HG03039 (cell line): ENCODE measurements around the gene TMC3.
"Not testable (repeated sequence)": the region's sequence is repeated elsewhere in the genome, so short reads cannot be mapped to it uniquely, and the experiment has no call there.

Experiments
- ATAC-seq: cut with Tn5 transposase; IDR thresholded peaks from one replicate; pipeline ENCODE4 v1.9.1; 2021; ENCODE audit warnings: mild to moderate bottlenecking, moderate library complexity; ENCODE audit not compliant: unreplicated experiment

TMC3 gene

DNA sequence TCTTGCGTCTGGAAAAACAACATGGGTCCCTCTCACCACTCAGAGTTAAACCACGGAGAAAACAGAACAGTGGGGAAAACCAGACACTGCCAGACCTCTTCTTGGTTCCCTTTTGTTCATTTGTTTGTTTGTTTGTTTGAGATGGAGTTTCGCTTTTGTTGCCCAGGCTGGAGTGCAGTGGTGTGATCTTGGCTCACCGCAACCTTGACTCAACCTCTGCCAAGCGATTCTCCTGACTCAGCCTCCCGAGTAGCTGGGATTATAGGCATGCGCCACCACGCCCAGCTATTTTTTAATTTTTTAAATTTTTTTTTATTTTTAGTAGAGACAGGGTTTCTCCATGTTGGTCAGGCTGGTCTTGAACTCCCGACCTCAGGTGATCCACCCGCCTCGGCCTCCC, 25.3 kb downstream of the TMC3 start:
- not testable (repeated sequence) for ATAC-seq

DNA sequence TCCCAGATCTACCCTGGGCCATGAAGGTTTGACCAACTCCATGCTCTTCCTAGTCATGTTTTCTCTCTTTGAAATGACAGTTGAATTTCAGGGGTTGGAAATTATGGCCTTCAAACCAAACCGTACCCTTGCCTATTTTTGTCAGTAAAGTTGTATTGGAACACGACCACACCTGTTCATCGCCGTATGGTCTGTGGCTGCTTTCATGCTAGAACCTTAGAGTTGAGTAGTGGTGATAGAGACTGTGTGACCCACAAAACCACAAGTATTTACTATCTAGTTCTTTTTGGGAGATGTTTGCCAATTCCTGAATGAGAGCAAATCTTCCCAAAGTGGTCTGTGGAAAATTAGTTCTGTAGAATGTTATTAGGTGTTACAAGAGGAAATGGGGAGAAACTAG, 26.1 kb downstream of the TMC3 start:
- no peak for ATAC-seq

DNA sequence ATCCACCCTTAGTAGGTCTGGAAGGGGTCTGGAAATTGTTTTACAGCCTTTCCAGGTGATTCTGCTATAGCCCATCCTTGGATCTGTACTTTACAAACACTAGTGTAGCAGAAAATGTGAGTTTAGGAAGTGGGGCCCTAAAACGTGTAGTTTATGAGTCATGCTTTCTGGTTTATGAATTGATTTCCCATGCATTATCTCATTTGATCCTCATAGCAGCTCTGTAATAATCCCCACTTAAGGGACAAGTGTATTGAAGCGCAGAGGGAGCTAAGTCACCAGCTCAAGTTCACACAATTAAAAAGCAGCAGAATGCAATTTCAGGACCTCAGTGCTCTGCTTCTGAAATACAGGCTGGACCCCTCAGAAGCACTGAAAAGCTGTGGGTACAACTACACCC, 27.4 kb downstream of the TMC3 start:
- ATAC-seq: no peak

DNA sequence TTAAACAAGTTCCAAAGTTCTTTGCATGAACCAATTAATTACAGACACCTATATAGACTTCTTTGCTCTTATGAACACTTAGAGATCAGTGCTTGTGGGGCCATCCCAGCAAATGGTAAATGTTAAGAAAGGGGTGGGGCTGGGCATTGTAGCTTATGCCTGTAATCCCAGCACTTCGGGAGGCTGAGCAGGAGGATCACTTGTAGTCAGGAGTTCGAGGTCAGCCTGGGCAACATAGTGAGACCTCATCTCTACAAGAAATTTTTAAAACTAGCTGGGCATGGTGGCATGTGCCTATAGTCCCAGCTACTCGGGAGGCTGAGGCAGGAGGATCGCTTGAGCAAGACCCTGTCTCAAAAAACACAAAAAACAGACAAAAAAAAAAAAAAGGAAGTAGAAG, 30.6 kb downstream of the TMC3 start:
- no peak for ATAC-seq

DNA sequence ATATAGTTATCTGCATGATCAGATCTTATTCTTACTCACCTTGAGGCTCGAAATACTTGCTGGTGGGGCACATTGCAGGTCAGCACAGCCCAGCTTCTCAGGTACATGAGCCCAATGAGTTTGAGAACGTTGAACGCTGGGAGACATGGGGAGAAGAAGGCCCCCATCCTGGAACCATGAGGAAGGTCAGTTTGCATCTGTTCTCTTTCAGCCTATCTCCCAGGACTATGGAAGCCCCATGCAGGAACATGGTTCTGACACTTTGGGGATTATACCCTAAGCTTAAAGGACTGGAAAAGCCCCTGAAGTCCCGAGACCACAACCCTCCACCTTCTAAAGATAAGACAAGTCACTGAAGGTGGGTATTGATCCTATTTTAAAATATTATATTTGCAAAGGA, 32.7 kb downstream of the TMC3 start:
- no peak for ATAC-seq

DNA sequence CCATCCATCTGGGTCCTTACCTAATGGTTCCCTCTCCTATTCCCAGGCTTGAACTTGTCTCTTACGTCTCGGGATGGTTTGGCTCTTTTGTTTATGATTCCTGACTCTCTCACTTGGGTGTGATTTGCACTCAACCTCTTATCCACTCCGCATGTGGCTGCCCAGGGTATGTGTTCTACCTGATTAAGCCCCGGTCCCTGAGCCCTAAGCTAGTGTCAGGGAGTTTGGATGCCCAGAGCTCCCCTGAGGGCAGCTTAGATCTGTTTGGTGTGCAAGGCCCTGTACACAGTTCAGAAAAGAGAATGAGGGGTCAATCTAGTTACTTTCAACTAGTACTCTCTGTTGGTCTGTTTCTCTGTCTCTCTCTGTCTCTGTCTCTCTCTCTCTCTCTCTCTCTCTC, 34.2 kb downstream of the TMC3 start:
- ATAC-seq: no peak

DNA sequence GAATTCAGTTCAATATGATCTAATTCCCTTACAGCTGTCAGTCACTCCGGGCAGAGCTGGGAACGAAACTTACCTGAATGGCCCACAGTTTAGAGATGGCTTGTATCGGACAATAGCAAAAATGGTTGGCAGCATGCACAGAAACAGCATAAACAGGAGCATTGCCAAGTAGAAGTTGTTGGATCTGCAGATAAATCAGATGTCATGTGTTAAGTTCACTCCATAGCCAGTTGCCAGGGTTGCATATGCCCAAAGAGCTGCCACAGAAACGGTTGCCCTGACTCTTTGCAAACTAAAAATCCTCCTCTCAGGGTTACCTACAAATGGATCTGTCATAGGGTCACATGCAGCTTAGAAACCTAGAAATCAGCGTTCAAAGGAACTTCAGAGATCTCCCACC, 34.7 kb downstream of the TMC3 start:
- no peak for ATAC-seq

DNA sequence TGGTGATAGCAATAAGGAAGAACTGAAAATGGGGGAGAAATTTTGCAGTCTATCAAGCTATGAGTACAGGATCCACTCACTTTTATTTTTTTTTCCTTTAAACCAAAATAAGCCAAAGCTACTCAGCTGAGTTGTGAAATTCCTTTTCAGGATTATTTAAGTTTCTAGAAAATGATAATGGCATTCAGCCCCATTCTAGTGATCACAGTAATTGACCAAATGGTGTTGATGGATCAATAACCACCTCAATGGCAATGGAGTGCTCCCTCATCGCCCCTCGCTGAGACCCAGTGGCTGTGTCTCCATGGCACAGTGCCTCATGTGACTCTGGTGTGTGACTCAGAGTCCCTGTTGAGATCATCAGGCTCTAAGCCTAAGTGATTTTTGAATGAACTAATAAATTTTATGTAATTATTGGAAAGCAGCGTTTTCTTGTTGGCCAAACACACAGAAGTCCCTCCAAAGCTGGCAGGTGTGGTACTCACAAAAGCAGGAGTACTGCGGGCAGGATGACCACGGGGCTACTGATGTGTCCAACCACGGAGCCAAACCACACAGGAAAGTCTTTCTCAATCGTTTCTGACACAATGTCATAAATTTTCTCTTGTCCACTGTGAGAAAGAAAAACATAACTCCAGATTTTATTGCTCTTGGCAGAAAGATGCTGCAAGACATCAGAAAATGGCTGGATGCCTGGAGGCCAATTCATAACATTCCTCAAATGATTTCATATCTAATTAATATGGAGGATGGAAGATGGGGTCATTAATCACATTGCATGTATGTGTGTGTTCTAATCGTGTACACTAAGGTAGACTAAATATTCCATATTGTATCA, 35.6 kb downstream of the TMC3 start:
- no peak for ATAC-seq

DNA sequence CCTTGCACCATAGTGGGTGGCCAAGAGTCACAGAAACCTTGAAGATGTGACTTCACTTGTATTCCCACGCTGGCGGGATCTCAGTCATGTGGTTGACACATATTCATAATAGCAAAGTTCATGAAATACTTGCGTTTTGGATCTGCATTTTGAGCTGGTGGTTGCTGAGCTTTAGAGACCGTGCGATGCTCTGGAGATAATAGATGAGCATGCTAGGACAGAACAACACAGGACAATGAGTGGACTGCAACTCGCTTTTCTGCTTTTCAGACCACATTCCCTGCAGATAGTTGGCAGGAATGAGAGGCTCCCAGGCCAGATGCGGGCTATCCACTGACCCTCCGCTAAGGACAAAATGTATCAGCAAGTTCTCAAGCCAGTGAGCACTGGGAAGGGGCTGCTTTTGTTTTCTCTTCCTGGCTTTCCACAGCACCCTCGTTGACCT, 36.3 kb downstream of the TMC3 start:
- ATAC-seq: no peak

DNA sequence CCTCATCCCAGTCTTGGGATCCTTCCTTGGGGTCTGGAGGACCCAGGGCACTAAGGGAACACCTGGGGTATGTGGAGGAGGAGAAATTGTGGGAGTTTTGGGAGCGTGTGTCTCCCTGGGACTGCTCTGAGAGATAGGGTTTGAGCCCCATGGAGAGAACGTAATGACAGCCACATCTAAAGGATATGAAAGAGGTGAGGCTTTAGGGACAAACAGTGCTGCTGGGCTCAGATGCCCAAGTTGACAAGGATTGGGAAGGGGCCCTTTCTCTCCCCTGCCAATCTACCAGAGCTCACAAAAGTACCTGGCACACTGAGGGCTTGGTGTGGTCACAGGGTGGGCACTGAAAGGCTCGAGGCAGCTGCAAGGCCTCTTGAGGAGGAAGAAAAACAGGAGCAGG, 36.8 kb downstream of the TMC3 start:
- ATAC-seq: no peak

DNA sequence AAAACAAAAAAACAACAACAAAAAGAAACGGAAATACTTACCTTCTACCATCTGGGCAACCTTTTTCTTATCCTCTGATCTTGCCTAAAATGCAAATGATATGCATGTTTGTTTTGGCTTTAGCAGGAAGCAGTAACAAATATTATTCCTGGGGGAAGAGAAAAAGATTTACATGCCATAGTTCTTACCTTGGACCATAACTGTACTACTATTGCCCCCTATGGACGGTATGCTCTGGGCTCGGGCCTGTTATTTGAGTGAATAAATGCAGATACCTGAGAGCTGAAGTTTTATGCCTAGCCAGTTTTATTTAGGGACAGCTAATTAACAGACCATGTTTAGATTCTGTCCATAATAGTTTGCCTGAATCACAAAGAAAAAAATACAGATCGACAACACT, 37.4 kb downstream of the TMC3 start:
- ATAC-seq: no peak

DNA sequence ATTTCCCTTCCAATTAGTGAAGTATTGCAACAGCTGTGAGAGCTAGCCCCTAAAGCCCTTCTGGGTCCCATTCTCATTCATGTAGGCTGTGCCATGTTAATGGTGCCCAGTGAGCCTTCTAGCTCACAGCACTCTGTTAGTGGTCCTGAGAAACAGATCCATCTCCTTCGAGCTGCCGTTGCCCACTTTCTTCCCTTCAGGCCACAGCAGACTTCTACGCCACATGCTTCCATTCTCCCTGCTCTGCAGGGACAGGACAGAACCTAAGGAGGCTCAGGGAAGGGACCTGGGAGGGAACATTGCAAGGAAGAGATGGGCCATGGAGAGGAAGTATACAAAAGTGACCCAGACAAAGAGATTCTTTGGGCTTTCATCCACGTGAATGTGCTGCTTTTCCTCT, 38.4 kb downstream of the TMC3 start:
- ATAC-seq: no peak

DNA sequence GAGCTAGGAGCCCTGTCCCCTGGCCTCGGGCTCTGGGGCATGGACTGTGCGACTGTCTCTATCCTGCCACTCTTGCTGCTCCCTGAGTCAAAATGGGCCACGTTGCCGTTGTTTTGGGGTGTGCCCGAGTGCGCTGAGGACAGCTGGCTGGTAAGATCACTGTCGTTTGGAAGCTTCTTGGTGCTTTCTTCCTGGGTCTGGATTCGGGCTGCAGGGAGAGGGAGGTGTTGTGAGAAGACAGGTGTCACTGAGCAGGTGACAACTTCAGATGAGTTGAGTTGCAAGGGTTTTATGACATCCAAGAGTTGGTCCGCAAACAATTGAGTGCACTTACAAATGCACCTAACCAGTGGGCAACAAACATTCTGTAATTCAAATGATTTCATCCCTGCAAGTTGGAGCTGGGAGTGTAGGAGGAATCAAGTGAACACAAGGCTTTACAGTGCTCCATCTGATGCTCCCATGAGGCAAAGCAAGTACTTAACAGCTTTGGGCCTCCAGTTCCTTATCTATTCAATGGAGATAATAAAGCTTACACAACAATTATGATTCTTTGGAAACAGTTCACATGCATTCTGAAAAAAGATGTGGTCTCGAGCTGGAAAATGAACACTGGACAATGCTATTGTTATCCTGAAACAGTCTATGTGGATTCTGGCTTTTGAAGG, 39.1 kb downstream of the TMC3 start:
- ATAC-seq: no peak

DNA sequence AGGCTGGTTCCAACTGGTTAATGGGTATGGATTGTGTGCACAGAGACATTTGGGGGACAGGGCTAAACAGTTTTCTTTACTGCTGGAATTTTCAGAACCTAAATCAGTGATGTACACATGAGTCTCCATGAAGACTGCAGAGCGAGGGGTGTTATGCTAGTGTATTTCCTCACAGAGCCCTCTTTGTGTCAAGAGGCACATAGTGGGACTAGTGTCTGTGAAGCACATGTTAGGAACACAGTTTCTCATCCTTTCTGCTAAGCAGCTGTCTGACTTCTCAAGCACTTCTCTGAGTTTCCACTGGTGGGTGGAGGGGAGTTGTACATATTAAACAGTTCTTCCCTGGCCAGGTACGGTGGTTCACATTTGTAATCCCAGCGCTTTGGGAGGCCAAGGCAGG, 40.6 kb downstream of the TMC3 start:
- no peak for ATAC-seq

DNA sequence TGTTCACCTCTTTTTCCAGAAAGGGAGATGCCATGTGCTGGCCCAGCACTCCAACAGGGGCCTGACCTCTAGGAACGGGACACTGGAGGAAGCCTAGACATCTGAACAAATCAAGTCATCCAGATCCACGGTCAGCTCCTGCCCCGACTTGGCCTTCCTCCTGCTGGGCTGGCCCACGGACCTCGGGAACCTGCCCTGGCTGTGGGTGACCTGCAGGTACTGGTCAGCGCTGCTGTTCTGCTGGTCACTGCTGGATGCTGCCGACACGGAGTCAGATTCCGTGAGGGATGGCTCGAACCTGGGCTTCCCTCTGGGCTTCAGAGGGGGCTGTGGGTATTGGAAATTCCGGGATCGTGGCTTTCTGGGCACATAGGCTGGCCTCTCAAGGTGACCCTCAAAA, 41.7 kb downstream of the TMC3 start:
- ATAC-seq: no peak

DNA sequence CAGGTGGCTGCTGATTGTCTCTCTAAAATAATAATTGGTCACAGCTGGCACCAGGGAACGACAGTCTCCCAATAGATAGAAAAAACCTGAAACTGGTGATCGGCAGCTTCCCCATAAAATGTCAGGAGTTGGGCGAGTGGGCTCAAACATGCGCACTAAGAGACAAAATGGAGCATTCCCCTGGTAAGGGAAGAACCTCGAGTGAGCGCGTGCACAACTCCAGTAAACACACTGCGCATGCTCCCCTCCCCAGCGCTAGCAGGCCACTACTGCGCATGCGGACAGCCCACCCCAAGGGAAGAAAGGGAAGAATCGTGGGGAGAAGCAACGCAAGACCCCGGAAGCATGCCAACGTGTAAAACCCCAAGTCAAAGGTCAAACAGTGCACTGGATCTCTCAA, 42.4 kb downstream of the TMC3 start:
- no peak for ATAC-seq

DNA sequence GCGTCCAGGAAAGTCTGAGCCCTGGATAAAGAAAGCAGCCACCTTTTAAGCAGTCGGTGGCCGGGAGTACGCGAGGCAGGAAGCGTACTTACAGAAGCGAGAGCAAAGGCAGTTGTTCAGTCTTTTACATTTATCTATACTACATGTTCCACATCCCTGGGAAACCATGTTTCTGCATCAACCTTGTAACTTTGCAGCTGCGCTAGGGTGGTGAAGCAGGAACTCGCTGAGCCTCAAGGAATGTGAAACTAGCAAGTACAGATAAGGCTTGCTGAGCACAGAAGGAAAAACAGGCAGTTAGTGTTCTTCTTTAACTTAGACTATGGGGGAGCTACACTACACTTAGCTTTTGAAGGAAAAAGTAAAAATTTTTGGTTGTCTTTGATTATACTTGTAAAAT, 42.9 kb downstream of the TMC3 start:
- ATAC-seq: not testable (repeated sequence)

DNA sequence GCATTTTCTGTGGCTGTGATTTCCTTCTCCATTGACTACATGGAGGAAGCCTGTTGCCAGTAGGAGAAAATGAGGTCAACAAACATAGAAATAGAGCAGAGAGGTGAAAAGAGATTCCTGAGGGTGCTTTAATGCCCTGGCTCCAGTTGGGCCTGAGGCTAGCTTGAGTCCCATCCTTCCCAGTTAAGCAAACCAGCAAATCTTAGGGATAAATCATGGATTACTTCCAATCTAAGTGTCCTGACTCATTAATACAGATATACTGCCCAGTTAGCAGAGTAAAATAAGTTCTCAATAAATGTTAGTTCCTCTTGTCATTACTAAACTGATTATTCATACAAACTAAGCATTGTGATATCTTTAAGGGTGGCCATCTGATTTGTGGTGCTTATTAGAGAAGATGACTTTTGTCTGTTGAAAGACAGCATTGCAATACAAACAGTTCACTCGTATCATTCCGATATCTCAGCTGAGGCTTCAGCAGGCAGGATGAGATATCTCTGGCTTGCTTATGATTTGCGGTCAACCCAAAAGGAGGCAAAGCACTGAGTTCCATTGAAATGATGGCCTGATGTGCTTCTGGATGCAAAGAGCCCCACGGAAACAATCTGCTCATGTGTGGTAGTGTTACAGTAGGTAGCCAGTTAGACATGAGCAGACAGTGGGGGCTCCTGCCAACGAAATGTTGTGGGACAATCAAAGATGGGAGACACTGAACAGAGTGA, 43.5 kb downstream of the TMC3 start:
- ATAC-seq: no peak

DNA sequence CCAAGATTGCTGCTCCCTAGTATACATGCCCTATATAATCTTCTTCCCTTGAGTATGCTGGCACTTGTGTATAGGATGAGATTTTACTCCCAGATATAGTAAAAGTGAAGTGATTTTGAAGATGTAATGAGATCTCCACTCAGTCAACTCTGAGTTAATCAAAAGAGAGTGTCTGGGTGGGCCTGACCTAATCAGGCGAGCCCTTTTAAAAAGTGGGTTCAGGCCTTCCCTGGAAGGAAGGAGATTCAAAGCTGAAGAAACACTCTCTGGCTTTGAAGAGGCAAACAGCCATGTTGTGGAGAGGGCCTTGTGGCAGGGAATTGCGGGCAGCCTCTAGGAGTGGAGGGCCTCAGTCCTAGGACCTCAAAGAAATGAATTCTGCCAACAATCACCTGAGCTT, 44.6 kb downstream of the TMC3 start:
- ATAC-seq: no peak

DNA sequence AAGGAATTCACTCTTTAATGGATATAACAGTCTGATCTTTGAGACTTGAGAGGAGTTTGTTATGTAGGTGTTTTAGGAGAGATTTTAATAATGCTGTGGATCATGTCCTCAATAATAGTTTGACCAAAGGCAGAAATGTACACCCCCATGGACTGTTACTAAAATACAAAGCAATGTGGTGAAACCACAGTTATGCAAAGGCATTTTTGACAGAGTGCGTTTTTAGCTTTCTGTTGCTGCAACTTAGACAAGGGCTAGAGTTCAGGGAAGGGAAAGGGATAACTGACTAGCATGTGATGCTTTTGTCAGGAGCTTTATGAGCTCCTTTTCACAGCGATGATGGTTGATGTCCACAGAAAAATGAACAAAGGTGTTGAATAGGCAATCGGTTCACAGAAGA, 46.5 kb downstream of the TMC3 start:
- no peak for ATAC-seq

DNA sequence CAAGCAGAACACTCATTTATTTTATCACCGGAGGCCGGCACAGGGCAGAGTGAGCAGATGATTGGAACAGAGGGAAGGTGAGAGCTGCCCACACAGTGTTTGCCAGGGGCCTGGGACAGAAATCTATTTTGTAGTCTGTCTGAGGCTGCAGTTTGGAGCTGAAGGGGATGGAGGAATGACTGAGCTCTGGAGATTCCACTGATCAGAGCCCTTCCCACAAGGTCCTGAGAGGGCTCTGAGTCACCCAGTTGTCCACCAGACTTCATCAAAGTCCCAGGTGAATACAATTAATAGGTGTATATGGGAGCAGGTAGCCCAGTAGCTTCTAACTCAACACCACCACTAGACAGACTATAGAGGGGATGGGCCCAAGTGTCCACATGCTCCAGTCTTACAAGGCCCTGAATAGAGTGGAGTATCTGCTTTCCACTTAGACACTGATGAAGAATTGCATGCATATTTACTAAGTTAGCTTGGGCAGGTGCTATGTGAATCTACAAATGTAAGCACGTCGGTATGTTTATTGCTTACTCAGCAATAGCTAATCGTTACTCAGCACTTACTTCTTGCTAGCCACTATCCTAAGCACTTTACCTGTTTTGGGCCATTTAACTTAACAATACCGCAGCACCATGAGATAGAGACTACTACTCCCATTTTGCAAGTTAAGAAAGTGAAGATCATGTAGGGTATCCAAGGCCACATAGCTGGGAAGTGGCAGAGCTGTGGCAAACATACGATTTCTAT, 47.4 kb downstream of the TMC3 start:
- no peak for ATAC-seq
